GM12873 (cell line): Measurements from ENCODE around the gene KIF16B.

Experiments
- CTCF ChIP-seq: IDR thresholded peaks from 2 replicates; pipeline ENCODE4 v1.5.1; 2012; ENCODE audit warnings: low read depth, mild to moderate bottlenecking, moderate library complexity, low read length, control low read depth; ENCODE audit not compliant: insufficient read depth; ENCODE audit errors: missing control alignments

Gene KIF16B

GRCh38 chr20:16393836-16394235, 179.4 kb downstream of the KIF16B start:
- no peak for TF ChIP-seq CTCF

DNA sequence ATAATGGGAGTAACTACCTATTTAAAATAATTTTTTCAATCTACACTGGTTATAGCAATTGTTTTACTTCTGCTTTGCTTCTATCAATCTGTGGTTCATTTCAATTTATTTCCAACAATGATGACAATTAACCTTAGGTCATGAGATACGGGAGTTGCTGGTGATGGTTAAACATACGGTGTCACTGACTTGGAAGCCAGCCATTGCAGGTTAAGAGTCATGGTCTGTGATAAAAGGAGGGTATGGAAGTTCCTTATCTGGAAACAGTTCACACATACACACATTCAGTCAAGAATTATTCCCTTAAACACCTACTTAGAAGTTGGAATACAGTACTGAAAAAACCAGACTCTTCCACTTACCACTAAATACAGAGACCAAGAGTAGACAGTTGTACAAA, 180.0 kb downstream of the KIF16B start:
- no peak for TF ChIP-seq CTCF

GRCh38 chr20:16392346-16392745, 180.9 kb downstream of the KIF16B start:
- TF ChIP-seq CTCF: no peak

- TF ChIP-seq CTCF: no peak
These were observed 182.3 kb downstream of the KIF16B start for GRCh38 chr20:16390991-16391390.

DNA sequence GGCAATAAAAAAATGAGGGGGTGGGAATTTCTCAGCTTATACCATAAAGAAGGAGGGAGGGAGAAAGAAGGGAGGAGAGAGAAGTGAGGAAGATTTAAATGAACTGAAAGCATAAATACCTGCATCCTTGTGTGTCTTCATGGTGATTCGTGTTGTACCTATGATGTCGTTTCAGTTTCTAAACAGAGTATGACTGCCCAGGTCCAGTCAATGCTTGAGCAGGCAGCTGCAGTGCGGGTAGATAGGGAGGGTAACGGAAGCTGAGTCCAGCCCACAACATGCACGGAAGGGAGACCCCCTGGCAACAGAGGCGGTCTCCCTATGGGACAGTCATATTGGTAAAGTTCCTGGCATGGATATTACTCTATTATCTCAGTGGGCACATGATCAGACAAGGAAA, 184.5 kb downstream of the KIF16B start:
- TF ChIP-seq CTCF: no peak

GRCh38 chr20:16387666-16388065, 185.6 kb downstream of the KIF16B start:
- TF ChIP-seq CTCF: no peak

GRCh38 chr20:16385891-16386290, 187.4 kb downstream of the KIF16B start:
- TF ChIP-seq CTCF: no peak
